Activated CD4-positive, CD25-positive, alpha-beta regulatory T cell (primary cell): Measurements from ENCODE around the gene TUSC2.

Experiments
- DNase-seq, 4 experiments: peaks; one replicate each; lab custom pipeline; 2025; lab: John Stamatoyannopoulos, UW

Gene TUSC2

DNA sequence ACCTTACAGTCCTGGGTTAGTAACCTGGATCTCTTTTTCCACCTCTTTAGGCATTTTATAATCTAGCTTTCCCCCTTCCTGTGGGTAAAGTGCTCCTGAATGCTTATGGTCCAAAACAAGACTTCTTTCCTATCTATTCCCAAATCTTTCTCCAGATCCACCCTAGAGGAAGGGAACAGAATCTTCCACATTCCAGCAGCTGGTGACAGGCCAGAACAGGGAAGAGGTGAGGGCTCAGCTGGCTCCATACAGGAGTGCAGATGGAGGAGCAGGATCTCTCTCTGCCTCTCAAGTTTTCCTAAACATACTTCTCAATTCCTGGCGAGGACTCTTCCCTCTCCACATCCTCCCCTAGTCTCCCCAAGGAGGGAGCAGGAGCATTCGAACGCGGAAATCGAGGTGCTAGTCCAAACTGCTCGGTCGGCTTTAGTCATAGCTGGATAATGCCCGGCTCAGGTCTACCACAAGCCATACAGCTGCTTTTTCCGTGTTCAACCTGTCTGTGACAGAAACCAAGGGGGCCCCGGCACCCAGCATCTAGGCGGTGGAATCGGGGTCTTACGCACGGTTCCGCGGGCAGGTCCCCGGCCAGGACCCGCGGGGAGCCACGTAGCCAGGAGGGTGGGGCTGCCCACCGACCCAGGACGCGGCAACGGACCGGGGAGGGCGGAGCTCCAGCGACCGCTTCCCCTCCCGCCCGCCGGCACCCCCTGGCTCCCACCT is 8.6 kb upstream of the TUSC2 start:
- DNase-seq: peak; percentile 46 to 66 (median 58)

DNA sequence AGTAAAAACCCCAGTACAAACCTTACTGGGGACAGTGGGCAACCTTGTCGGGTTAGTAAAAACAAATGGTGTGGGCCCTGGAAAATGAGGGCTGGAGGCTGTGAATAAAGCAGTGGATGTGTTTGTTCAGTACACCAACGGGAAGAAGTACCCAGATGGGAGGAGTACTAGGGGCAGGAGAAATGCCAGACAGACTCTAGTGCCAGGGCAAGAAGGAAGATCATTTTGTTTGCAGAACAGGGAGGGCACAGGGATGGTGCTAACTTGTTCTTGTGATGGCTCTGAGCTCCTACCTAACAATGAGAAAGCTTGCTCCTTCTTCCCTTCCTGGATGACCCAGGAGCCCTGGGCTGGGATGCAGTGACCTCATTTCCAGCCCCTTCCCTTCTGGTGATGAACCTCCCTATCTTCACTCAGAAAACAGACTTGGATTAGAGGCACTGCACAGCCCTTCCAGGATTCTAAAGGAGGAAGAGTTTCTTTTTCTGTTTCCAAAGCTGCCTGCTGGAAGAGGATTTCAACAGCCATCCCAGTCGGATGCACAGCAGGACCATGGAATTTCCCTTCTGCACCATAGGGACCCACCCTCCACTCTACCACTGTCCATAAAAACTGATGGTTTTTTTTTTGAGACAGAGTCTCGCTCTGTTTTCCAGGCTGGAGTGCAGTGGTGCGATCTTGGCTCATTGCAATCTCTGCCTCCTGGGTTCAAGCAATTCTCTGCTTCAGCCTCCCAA is 6.5 kb upstream of the TUSC2 start:
- DNase-seq: no peak

DNA sequence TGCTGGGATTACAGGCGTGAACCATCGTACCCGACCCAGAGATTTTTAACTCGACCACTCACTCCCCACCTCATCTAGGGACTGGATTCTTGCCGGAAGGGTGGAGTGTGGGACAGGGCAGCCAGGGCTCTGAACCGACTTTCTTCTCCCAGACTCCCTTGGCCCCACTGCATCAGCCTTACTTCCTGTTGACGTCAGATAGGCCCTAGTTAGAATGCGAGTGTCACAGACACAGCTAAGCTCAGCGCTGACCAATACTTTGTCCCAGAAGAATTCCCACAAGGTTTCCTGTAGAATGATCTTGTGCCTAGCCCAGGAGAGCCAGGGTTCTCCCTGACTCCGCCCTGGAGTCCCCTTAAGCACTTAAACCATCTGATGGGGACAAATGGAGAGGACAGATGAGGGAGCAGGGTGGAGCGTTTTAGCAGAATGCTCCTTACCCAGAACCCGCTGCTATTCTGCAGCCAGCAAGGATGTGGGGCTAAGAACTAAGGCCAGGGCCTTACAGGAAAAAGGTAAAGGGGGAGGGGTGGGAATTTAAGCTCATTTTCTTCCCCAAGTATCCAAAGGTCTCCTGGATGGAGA is 5.8 kb upstream of the TUSC2 start:
- no peak for DNase-seq

DNA sequence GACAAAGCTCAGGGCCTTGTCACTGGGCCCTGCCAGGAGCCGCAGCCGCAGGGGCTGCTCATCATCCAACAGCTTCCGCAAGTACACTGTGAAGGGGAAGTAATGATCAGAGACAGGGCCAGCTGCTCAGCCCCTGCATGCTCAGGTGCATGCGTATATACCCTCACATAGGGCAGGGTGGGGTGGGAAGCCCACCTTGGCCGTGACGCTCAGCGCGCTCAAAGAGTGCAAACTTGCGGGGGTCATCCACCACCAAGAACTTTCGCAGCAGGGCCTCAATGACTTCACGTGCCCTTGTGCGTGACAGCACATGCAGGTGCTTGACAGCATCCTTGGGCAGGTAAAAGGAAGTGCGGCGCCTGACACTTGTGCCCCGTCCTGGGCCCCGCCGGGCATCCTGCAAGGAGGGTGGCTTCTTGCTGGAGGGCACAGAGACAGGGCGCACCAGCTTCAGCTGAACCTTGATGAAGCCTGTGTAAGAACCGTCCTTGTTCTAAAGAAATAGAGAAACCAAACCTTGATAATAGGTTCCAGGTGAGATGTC is 3.4 kb upstream of the TUSC2 start:
- DNase-seq: no peak

DNA sequence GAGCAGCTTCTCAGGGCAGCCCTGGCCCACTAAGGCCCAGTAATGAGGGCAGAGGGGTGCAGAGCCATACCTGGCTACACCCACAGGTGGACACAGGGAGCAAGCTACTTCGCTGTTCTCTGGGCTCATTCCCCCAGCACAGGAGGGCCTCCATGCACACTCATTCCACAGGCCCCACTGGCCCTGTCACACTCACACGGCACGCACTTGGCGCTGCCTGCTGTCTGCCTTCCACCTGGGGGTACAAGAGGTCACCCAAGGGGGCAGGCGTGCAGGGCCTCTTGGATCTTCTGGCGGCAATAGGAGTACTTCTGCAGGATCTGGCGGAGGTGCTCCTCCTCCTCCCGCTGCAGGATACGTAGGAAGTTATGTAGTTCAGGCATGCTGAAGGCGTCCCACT is 2.3 kb upstream of the TUSC2 start:
- no peak for DNase-seq

DNA sequence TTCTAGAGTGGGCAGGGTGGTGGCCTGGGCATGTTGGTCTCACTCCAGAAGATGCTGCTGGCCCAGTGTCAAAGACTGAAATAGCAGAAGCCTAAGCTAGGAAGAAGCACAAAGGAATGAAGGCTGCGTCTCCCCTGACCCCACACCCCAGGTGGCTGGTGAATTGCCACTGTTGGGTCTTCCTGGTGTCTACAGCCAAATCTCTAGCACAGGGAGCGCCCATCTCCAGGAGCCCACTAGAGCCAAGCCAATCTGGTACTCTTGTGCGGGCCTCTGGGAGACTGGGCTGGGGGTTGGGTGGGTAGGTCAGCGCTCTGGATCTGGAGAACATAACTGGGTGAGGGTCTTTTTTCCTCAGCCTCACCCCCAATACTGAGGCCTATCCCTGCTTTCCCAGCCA is 894 bp downstream of the TUSC2 start:
- DNase-seq: no peak

DNA sequence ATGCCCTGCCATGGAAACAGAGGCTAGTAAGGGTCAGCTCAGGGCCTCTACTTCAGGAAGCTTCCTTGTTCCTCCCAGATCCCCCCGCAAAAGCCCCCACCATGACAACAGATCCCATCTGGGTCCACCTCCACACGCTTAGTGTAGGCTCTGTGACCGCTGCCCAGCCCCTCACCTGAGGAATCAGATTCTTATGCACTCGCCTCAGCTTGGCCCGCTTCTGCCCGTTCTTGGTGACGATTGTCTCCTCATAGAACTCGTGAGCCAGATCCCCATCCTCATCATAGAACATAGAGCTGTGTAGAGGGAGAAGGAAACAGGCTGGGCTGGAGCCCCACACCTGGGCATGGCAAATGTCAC is 1.9 kb downstream of the TUSC2 start:
- DNase-seq: no peak

DNA sequence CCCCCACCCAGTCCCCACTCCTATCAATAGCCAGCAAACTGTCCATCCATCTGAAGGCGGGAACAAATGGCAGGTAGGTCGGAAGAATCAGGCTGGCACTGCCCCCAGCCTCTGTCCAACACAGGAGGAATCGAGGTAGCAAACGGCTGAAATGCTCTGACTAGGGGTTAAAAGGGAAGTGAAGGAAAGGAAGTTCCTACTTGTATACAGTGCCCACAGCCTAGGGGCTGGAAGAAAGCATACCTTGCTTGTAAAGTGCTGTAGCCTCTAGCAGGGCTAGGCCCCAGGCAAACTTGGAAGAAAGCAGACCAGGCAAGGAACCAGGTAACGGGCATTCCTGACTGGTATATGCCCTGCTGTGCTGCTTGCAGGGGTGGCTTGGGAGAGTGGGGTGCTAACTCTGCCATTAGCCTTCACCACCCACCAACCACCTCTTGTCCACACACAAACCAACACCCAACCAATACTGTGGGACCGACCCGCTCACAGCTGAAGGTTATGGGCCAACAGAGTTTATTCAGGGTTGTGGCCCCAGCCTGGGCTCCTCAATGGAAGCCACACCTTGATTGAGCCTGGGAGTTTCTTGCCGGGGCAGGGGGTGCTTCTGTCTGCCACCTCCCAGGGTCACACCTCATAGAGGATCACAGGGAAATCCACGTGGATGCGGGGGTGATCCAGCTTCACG is 2.4 kb downstream of the TUSC2 start:
- no peak for DNase-seq

DNA sequence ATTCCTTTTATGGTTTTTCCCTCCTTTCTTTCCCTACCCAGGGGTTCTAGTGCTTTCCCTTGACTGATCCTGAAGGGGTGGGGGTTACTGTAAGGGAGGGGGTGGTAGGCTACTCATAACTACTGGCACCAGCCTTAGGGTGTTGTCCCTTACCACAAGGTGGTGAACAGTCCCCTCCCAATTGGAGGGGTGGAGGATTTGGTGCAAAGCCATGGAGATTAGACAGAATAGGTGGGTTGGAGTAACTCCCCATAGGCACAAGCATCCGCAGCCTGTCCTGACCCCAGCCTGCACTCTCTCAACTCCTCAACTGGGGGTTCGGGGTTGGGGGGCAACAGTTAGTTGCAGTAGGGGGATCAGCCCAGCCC is 2.9 kb downstream of the TUSC2 start:
- DNase-seq: no peak

DNA sequence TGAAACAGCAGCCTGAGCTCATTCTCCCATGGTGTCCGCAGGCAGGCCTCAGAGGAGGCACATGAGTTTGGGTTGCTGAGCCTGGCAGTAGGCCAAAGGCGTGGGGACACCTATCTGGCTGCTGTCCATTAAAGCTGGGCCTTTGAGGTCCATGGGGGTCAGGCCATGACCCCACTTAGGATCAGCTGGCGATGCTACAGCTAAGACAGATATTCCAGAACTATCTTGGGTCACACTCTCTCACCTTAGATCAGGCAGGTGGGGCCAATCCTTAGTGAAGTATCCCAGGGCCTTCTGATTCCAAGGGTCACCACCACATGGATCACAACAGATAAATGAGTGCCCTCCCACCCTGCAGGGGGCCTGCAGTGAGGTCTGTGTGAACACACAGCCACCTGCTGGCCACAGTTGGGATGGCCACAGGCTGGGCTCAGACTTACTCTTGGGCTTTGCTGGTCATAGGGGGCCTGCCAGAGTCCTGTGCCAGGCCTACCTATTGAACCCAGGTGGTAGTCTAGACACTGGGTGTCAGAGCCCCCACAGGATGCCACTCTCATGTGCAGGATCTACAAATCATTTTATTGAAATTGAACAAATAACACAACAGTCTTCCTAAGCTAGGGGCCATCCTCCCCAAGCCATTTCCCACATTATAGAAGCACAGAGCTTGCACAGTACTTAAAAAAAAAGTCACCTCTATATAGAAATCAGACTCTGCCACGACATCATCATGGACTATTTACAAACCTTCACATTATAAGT is 3.5 kb downstream of the TUSC2 start:
- peak in 3 of 4 experiments; percentile 30 to 43 (median 35) for DNase-seq

DNA sequence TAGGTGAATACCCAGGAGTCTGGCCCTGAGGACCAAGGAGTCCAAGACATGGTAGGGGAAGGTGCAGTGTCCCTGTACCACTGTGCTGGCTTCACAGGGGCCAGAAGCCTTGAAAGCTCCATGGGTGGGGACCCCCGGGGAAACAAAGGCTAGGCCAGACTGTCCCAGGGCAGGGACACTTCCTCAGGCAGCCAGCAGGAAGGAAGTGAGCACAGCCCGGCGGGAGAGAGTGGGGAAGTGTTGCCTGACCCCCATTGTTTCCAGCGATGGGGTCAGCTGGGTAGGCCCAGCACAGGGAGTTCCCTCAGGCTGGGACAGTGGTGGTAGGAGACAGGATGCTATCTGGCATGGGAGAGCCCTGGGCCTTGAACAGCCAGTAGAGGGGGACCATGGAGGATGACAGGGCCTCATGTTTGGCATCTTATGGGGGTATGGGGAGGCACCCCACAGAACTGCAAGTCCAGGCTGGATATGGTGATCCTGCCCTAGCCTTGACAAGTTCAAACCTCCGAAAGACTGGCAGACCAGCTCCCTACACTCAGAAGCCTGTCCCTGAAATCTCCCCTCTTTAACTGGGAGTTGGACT is 4.3 kb downstream of the TUSC2 start:
- DNase-seq: no peak

DNA sequence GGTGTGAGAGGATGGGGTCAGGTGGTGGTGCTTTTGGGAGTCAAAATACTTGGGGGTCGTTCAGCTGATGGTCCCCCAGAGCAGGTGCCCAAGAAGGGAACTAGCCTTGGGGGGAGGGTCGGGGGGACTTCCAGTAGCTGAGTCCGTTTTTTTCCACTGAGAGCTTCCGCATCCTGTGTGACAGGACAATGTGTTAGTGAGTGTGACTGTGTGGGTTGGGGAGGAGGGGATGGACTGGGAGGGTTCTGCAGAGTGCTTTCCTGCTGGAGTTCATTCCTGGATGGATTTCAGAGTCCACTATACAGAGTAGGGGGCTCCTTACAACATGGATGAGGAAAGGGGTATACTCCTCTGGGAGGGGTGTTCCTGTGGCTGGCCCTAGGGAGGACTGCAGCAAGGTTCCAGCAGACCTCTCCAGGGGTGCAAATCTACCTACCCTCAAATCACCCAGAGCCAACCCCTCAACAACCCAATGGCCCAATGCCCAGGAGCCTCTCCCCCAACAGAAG is 4.9 kb downstream of the TUSC2 start:
- no peak for DNase-seq

DNA sequence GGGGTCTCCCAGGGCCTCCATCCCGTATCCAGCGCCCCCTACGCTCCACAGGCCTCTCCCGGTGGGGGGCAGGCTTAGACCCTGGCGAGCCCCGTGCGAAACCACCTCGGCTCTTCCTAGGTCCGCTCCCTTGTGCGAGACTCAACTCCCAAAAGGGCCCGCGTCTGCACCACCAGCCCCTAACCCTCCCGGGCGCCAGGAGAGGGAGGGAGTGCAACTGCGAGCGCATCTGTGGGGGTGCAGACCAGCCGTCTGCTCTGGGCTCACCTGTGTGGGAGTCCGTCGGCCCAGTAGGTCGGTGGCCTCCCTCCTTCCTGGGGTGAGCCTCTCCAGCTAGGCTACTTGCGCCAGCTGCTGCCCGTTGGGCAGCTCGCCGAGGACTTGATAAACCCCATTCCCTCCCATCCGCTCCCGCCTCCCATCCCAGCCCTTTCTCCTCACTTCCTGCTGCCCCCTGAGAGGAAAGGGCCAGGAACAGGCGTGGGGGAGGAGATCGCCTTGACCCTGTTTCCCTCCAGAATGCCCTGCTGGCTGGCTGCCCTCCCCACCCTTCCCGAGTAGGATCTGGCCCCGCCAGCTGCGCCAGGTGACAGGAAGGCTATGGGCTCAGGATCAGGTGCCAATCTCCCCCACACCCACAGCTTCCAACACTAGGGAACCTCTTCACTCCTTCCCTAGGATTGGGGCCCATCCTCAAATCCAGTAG is 5.5 kb downstream of the TUSC2 start, which contains the start of gene HYAL2:
Gene HYAL2, minus strand, starts transcription at position 360 of the 706 bp plus-strand sequence. CDS start 2,256 bp downstream, outside the sequence.
- DNase-seq: no peak

DNA sequence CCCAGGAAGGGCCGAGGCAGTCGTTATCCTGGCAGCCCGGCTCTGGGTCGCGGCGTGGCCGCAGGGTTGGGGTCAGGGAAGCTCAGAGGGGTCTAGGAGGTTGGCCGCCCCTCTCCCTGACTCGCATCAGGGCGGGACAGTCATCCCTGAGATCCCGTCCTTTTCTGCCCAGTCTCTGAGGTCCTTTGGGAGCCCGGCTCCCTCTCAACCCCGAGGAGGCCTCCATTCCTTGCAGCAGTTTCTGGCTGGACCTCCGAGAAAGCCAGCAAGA is 6.0 kb downstream of the TUSC2 start:
- DNase-seq: no peak

DNA sequence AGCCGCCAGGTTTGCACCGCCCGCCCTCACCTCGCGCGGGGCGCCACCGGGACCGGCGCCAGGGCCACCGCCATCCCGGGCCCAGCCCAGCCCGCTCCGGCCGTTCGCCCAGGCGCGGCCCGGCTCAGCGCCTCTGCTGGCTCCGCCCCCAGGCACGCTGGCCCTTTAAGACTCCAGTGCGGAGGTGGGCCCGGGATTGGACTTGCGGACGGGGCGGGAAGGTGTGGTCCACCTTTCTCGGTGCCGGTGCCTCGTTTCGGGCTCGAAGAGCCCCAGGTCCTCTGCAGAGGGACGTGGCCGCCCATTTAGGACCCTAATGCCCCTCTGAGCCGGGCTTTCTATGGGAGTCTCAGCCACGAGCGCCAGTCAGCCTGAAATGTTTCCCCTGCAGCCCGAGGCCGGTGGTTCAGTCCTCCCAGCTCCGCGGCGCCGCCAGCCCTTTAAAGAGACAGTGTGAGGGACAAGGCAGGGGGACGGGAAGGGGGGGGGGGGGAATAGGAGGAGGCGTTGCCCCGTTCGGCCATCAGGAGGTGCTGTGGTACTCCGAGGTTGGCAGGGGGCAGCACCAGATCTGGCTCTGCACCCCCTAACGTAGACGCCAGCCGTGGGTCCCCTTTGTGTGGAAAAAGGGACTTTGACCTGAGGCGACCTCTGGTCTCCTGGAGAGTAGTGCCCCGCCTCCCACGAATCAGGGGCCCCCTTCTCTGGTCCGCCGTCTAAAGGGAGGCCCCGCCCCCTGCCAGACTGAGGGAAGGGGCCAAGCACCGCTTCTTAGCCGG is 6.5 kb downstream of the TUSC2 start:
- peak; percentile 64 to 74 (median 72) for DNase-seq

DNA sequence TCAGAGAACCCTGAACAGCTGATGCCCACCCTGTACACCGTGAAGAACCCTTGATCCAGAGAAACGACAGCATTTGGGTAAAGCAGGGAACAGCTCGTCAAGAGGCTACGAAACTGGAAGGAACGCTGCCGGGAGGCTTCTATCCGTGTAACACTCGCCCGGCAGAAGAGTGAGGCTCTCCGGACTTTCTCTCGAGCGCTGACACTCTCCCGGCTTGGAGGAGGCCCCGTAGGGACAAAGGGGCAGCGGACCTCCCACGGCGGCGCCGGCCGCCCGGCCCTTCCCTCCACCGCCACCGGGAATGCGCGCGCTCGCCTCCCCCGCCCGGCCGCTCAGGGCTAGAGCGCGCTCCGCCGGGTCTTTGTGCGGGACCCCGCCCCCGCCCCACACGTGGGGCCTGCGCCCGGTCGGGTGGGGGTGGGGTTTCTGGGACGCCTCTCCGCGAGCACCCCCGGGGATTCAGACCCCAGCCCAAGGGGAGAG is 7.1 kb downstream of the TUSC2 start:
- DNase-seq: peak in 3 of 4 experiments; percentile 56 to 60 (median 59)

DNA sequence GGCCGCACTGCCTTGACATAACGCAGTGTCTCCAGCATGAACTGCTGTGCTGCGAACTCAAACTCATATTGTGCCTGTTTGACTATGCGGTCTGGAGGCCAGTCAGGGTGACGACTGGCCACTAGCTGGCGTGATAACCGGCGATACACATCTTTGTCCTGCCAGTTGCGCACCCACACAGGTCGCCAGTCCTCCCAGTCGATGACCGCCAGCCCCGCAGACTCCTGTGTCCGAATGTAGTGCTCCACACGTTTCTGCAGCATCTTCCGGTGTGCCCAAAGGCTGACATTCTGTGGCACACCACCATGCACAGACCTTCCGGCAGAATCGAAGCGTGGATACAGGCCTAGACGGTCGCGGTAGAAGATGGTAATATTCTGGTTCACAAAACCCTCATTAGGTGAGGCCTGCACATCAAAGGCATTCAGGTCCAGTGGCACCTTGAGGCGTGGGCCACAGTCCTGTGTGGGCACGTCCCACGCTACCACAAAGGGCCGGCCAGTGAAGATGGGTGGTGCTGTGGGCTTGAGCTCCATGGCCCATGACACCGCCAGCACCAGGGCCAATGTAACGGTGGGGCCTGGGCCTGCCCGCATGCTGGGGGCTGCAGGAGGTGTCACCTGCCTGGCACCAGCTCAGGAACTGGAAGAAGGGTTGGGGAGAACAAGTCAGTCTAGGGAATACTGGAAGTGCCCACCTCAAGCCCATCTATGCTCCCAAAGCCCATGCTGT is 8.0 kb downstream of the TUSC2 start:
- DNase-seq: no peak

DNA sequence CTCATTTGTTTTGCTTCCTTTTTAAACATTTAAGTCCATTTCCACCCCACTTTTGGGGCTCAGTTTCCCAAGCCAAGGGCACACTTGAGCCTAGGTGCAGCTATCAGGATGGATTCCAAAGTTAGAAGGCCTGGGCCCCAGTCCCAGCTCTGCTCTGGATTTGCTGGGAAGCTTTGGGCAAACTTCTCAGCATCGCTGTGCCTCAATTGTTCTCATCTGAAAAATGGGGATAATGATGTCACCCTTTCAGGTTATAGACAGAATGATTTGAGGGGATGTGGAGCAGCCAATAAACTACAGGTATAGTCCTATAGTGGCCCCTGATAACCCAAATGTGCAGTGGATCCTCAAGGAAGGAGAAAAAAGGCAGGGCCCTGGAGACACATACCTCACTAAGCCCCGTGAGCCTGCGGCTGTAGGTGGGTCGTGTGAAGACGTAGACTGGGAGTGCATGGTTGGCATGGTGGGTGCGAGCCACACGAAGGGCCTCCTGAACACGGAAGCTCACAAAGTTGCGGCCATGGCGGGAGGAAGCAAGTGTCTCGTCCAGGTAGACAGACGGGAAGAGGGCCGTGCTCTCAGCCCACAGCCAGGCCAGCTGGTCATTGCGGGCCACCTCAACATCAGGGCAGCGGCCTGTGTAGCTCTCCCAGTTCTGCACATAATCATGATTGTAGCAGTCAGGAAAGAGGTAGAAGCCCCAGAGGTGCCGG is 8.7 kb downstream of the TUSC2 start:
- DNase-seq: no peak
